GM18505 (cell line): ENCODE measurements around the gene TPCN1.
A peak's percentile ranks its signal among the peaks of the same experiment; 100 is the strongest.

ENCODE experiments used
- ATAC-seq: cut with Tn5 transposase; IDR thresholded peaks from one replicate; pipeline ENCODE4 v1.9.1; 2021; ENCODE audit not compliant: unreplicated experiment
- POLR2A ChIP-seq: IDR thresholded peaks from 4 replicates; pipeline ENCODE4 v1.6.1; 2011; ENCODE audit warnings: borderline replicate concordance; ENCODE audit not compliant: insufficient read depth, insufficient read length; ENCODE audit errors: extremely low read depth

TPCN1 gene

GRCh38 chr12:113325916-113326315 is 104.7 kb downstream of the TPCN1 start:
- no peak for TF ChIP-seq POLR2A
- no peak for ATAC-seq

GRCh38 chr12:113326775-113327395 is 105.6 kb downstream of the TPCN1 start:
- no peak for ATAC-seq
- TF ChIP-seq POLR2A, result no peak

- no peak for TF ChIP-seq POLR2A
- ATAC-seq, result no peak
These were observed 107.2 kb downstream of the TPCN1 start for GRCh38 chr12:113328368-113328889.

- ATAC-seq, result no peak
- no peak for TF ChIP-seq POLR2A
These were observed 107.9 kb downstream of the TPCN1 start for GRCh38 chr12:113329022-113329790.

GRCh38 chr12:113329791-113330417 is 108.6 kb downstream of the TPCN1 start:
- no peak for TF ChIP-seq POLR2A
- no peak for ATAC-seq

GRCh38 chr12:113330505-113330904 is 109.2 kb downstream of the TPCN1 start:
- ATAC-seq, result no peak
- TF ChIP-seq POLR2A, result no peak

- TF ChIP-seq POLR2A, result no peak
These were observed 111.6 kb downstream of the TPCN1 start for GRCh38 chr12:113332688-113333417.

GRCh38 chr12:113333418-113333750 is 112.1 kb downstream of the TPCN1 start:
- ATAC-seq, result no peak
- TF ChIP-seq POLR2A, result no peak

More at GRCh38 chr12:113332688-113333417, 111.6 kb downstream of the TPCN1 start:
- no peak for ATAC-seq

- ATAC-seq, result no peak
- TF ChIP-seq POLR2A, result no peak
These were observed 112.9 kb downstream of the TPCN1 start for GRCh38 chr12:113333877-113334785.

- peak; percentile 98 for ATAC-seq
- TF ChIP-seq POLR2A, result peak; percentile 71
These were observed 113.7 kb downstream of the TPCN1 start, which contains the start of gene SLC8B1 for GRCh38 chr12:113334786-113335539. TSS of gene SLC8B1 (minus strand) at chr12:113335109. CDS start at chr12:113332878, 2,231 bp downstream.

GRCh38 chr12:113339540-113339939 is 118.3 kb downstream of the TPCN1 start:
- TF ChIP-seq POLR2A, result no peak
- no peak for ATAC-seq
